GM12873 (cell line): ENCODE data around the gene SETD7.

Source experiments
- CTCF ChIP-seq: IDR thresholded peaks from 2 replicates; pipeline ENCODE4 v1.5.1; 2012; ENCODE audit warnings: low read depth, mild to moderate bottlenecking, moderate library complexity, low read length, control low read depth; ENCODE audit not compliant: insufficient read depth; ENCODE audit errors: missing control alignments

Gene SETD7

GRCh38 chr4:139453041-139453370 lies 103.0 kb downstream of the SETD7 start:
- peak; percentile 61 for TF ChIP-seq CTCF

DNA sequence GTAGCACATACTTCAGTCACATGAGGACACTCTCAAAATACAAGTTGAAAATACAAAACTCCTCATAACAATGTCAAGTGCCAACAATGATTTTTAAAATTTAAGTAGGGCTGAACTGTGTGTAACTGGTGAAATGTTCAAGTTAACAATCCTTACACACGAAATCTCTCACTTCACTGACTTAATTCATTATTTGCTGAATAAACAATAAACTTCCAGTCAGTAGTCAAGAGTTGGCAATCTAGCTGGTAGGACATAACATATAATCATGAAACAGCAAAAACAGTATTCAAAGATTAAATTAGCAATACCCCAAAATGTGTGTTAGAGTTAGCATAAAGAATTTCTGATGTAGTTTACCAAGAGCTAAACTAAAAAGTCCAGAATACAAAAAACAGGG lies 104.0 kb downstream of the SETD7 start:
- TF ChIP-seq CTCF, result no peak

- no peak for TF ChIP-seq CTCF
These were observed 105.4 kb downstream of the SETD7 start for GRCh38 chr4:139450586-139450985.
